ENCODE measurements around the gene GNPTG.

DNA sequence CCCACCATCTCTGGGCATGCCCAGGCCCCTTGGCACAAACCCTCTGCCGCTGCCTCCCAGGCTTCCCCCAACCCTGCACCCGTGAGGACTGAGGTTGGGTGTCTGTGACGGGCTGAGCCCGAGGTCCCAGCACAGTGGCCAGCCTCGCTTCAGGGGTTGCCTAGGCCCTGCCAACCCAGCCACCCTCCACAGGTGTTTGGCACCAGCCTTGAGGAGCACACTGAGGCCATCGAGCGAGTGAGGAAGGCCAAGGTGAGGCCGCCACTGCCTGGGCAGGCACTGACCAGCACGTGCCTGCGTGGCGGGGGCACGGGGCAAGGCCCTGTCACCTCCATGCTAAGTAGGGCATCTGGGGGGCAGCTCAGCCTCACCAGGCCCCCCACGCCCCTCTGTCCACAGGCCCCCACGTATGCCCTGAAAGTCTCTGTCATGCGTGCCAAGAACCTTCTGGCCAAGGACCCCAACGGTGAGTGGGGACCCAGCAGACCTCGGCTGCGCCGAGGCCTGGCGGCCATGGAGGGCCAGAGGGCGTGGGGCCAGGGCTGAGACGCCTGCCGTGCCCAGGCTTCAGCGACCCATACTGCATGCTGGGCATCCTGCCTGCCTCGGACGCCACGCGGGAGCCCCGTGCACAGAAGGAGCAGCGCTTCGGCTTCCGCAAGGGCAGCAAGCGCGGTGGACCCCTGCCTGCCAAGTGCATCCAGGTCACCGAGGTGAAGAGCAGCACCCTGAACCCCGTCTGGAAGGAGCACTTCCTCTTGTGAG, 10.8 kb upstream of the GNPTG start:
- TF ChIP-seq, protein P1, sequence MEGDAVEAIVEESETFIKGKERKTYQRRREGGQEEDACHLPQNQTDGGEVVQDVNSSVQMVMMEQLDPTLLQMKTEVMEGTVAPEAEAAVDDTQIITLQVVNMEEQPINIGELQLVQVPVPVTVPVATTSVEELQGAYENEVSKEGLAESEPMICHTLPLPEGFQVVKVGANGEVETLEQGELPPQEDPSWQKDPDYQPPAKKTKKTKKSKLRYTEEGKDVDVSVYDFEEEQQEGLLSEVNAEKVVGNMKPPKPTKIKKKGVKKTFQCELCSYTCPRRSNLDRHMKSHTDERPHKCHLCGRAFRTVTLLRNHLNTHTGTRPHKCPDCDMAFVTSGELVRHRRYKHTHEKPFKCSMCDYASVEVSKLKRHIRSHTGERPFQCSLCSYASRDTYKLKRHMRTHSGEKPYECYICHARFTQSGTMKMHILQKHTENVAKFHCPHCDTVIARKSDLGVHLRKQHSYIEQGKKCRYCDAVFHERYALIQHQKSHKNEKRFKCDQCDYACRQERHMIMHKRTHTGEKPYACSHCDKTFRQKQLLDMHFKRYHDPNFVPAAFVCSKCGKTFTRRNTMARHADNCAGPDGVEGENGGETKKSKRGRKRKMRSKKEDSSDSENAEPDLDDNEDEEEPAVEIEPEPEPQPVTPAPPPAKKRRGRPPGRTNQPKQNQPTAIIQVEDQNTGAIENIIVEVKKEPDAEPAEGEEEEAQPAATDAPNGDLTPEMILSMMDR (IDR thresholded peaks at IDR 0.05) = no peak
- no peak for TF ChIP-seq EP300 (IDR thresholded peaks at IDR 0.05)
